Activated CD8-positive, alpha-beta memory T cell treated with anti-CD3 and anti-CD28 coated beads, Interleukin-2, amount 50 U/mL, for 4 hours (primary cell): ENCODE measurements around the gene PYDC1.
A peak's percentile ranks its signal among the peaks of the same experiment; 100 is the strongest.
"Not testable (repeated sequence)": the region's sequence is repeated elsewhere in the genome, so short reads cannot be mapped to it uniquely, and the experiment has no call there.

Experiments used
- DNase-seq: peaks from one replicate; pipeline ENCODE4 v3.0.0-alpha.2; 2020

PYDC1 gene

DNA sequence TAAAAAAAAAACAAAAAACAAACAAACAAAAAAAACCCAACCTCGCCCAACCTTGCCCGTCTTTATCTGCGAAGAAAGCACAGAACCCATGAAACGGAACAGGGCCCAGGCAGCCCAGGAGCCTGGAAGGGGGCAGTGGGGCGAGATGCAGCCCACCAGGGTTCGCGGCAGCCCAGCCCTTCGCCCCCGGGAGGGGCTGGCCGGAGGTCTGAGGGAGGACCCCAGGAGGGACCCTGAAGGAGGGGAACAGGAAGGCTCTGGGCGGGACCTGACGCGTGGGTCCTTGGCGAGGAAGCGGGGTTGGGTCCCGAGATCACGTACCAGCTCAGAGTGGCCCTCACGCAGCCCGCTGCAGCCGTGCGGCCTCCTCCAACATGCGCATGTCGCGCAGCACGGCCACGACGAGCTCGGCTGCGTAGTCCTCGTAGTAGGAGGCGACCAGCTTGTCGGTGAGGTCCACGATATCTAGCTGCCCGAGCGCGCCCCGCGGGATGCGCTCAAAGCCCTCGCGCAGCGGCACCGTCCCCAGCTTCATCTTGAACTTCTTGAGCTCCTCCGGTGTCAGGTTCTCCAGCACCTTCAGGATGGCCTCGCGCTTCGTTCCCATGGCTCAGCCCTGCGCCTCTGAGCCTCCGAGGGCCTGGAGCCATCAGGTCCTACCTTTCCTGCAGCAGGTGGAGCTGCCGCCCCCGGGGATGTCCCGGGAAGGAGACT is at the start of gene PYDC1:
TSS of gene PYDC1 (minus strand) at position 714 of the 714 bp plus-strand sequence. CDS start at position 607, 107 bp downstream.
- DNase-seq = no peak

DNA sequence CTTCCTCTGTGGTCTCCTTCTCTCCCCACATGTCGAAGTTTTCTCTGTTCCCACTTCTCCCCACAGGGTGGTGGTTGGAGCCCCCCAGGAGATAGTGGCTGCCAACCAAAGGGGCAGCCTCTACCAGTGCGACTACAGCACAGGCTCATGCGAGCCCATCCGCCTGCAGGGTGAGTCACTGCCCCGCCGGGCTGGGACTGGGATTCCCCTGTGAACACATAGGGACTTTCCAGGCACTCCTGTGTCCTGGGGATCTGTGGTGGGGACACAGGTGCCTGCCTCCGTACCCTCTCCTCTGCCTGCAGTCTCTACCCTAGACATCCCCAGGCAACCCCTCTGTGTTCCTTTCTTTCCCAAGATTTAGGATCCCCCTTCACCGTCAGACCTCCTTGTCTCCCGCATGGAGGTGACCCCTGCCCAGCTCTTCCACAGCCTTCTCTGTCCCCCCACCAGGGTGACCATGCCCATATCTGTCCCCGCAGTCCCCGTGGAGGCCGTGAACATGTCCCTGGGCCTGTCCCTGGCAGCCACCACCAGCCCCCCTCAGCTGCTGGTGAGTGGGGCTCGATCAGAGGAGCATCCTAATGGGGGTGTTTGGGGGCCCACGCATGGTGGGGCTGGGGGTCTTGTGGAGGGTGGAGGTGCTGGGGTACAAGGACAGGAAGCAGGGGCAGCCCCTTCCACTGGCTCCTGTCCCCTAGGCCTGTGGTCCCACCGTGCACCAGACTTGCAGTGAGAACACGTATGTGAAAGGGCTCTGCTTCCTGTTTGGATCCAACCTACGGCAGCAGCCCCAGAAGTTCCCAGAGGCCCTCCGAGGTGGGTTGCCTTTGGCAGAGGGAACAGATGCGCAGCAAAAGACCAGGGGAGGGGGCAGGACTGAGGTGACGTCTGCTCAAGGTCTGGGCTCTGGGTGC is 48.7 kb upstream of the PYDC1 start:
- DNase-seq = peak; percentile 69

DNA sequence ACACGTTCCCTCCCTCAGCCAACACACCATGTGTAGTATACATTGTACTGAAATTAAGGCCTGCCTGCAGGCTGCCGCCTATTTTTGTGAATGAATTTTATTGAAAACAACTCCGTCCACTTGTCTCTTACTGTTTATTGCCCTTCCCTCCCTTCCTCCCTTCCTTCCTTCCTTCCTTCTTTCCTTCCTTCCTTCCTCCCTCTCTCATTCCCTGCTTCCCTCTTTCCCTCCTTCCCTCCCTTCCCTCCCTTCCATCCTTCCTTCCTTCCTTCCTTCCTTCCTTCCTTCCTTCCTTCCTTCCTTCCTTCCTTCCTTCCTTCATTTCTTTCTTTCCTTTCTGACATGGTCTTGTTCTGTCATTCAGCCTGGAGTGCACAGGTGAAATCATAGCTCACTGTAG is 45.1 kb upstream of the PYDC1 start:
- no peak for DNase-seq

DNA sequence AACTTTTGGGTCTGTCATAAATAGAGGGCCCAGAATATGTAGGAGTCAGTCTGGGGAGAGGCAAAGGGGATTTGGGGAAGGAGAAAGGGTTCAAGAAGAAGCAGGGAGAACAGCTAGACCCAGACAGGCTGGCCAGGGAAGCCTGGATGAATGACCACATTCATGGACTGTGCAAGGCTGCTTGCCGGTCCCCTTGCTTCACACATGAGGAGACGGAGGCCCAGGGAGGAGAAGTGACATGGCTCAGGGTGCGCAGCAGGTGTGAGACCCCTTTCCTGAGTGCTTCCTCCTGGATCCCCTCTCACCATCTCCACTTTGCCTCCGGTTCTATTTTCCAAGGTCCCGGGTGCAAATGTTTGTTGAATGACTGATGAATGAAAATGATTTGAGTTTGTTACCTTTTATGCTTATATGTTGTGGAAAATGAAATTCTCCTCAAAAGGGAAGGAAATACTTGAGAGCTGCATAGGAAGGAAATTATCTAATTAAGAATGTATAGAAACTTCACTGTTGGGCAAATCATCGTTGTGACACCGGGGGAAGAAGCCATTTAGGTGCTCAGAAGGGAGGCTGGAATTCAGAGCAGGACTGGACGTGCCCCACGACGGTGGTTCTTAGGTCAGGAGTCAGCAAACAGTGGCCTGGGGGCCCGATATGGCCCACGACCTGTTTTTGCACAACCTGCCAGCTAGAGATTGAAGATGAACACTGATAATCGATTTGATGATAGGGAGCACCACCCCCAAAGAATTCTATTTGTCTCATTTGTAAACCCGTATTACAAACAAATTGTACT is 43.4 kb upstream of the PYDC1 start:
- DNase-seq = no peak

DNA sequence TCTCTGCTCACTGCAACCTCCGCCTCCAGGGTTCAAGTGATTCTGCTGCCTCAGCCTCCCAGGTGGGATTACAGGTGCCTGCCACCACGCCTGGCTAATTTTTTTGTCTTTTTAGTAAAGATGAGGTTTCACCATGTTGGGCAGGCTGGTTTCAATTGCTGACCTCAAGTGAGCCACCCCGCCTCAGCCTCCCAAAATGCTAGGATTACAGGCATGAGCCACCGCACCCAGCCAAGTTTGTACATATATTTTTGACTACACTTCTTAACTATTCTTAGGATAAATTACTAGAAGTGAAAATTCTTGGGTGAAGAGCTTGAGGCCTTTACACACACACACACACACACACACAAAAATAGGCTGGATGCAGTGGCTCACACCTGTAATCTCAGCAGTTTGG is 41.4 kb upstream of the PYDC1 start:
- DNase-seq = no peak

DNA sequence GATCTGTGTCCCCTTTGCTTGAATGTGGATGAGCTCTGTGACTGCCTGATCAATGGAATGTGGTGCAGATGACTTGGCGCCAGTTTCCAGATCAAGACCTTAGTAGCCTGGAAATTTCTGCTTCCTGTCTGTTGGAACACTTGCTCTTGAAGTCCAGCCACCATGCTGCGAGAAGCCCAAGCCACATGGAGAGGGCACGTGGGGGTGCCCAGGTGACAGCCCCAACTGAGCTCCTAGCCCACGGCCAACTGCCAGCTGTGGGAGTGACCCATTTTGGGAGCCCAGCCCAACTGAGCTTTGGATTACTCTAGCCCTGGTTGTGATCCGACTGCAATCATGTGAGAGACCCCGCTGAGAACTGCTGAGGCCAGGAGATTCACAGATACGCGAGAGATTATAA is 39.5 kb upstream of the PYDC1 start:
- DNase-seq = no peak

DNA sequence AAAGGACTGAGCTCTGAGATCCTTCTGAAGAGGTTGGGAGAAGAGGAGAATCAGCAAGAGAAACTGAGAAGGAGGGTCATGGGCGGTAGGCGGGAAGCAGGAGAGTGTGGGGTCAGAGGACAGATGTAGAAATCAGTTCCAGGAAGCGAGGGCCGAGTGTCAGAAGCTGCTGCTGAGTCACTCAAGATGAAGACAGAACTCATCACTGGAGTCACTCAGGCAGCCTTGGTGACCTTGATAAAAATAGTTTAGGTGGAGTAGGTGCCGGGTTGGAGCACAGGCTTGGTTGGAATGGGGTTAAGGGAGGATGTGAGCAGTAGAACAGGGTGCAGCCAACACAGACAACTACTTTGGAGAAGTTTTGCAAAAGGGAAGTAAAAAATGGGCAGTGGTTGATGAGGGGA is 36.7 kb upstream of the PYDC1 start:
- no peak for DNase-seq

DNA sequence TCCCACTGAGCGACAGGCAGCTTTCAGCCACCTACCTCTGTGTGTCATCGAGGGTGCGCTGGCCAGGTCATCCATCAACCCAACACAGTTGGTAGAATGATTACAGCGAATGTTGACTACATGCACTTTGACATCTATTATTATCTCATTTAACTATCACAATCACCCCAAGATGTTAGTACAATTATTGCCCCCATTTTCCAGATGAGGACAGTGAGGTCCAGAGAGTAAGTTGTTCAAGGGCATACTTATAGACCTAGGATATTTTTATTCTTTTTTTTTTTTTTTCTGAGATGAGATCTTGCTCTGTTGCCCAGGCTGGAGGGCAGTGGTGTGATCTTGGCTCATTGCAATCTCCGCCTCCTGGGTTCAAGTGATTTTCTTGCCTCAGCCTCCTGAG is 34.5 kb upstream of the PYDC1 start:
- no peak for DNase-seq

DNA sequence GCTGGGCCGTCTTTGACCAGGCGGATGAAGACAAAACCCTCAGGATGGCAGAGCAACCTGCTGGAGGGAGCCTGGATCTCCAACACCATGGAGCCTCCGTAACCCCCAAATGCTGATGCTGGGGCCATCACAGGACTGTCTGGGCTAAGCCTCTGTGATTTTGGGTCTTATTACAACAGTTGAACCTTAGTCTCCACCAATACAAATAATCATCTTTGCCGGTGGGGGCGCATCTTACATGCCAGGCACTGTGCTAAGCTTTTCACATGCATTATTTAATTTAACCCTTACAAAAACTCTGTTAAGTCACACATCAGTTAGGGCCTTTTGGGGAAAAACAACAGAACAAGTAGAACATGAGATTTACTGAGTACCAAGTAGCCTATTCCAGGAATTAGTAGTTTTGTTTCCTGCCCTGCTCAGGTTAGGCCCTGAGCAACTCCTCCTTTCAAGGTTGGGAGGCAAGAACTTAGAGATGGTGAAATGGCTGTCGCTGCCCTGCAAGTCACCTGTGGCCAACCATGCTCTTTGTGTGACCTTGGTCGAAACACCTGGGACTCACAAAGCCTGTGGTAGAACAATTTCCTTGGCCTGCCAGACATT is 33.9 kb upstream of the PYDC1 start:
- DNase-seq = no peak

DNA sequence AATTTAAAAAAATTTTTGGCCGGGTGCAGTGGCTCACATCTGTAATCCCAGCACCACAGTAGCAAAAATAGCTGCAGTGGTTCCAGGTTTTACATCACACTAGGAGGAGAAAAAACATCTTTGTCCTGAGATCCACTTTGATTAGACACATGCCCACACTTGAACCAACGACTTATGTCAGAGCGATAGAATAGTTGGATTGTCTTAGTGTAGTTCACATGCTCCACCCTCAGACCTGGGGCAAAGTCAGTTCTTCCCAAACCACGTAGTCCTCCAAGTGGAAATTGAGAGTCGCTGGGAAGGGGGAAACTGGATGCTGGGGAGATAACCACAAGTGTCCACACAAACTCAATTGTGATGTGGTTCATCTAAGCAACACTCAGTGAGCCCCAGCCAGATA is 31.4 kb upstream of the PYDC1 start:
- no peak for DNase-seq

DNA sequence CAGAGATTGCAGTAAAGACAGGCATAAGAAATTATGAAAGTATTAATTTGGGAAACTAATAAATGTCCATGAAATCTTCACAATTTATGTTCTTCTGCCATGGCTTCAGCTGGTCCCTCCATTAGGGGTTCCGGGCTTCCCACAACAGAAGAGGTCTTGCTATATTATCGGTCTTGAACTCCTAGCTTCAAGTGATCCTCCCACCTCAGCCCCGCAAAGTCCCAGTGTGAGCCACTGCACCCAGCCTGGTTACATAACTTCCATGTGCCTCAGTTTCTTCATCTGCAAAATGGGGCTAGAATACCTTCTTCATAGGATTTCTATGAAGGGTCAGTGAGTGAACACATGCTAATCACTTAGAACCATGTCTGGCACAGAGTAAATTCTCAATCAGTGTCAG is 29.4 kb upstream of the PYDC1 start:
- DNase-seq = no peak

DNA sequence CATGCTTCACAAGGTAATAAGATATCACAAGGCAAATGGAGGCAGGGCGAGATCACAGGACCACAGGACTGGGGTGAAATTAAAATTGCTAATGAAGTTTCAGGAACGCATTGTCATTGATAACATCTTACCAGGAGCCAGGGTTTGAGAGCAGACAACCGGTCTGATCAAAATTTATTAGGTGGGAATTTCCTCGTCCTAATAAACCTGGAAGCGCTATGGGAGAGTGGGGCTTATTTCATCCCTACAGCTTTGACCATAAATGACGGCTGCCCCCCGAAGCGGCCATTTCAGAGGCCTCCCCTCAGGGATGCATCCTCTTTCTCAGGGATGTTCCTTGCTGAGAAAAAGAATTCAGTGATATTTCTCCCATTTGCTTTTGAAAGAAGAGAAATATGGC is 28.7 kb upstream of the PYDC1 start:
- DNase-seq = not testable (repeated sequence)

DNA sequence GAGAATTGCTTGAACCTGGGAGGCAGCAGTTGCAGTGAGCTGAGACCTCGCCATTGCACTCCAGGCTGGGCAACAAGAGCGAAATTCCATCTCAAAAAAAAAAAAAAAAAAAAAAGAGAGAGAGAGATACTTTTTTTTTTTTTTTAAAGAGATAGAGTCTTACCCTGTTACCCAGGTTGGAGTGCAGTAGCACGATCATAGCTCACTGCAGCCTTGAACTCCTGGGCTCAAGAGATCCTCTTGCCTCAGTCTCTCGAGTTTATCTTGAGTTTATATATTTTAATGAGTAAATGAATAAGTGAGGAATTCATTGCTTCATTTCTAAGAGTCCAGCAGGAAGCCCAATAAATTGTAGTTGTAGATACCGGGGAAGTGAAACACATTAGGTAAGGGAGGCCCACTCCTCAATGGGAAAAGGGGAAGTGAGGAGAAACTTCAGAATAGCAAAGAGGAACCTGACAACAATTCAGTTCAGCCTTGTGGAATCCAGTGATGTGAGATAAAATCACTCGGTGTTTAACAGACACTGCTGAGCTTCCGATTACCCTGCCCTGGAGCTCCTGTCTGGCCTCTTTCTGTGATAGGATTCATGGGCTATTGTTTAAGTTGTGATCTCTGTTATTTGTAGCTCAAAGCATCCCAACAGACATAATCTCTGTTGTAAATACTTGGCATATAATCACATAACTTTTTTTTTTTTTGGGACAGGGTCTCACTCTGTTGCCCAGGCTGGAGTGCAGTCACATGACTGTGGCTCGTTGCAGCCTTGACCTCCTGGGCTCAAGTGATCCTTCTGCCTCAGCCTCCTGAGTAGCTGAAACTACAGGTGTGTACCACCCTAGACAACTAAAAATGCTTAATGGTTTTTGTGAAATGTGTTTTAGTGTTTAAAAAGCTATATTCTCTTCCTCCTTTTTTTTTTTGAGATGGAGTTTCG is 27.1 kb upstream of the PYDC1 start:
- no peak for DNase-seq

DNA sequence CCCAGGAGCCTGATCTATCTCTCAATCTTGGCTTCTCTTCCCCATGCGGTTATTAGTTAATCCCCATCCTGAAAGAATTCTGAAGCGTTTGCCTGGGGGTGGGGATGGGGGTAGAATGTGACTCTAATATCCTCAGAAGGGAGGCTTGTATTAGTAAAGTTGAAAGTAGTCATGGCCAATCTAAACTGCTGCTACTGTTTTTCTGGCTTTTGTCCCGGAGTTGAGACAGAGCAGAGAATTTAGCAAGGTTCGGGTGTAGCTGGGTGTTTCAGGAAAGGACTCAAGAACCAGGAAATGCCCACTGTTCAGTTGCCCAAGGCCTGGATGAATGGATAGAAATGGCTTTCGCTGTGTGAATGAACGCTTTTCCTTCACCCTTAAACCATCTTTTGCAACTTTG is 25.3 kb upstream of the PYDC1 start:
- no peak for DNase-seq

DNA sequence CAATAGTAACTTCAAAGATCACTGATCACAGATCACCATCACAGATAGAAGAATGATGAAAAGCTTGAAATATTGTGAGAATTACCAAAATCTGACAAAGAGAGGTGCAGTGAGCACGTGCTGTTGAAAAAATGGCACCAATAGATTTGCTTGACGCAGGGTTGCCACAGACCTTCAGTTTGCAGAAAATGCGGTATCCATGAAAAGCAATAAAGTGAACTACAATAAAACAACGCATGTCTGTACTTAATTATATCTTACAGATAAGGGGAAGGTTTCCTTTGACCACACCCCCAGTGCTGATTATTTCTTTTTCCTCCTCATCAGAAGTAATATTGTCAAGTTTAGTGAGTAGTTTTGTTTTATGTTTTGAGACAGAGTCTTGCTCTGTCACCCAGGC is 21.1 kb upstream of the PYDC1 start:
- no peak for DNase-seq

DNA sequence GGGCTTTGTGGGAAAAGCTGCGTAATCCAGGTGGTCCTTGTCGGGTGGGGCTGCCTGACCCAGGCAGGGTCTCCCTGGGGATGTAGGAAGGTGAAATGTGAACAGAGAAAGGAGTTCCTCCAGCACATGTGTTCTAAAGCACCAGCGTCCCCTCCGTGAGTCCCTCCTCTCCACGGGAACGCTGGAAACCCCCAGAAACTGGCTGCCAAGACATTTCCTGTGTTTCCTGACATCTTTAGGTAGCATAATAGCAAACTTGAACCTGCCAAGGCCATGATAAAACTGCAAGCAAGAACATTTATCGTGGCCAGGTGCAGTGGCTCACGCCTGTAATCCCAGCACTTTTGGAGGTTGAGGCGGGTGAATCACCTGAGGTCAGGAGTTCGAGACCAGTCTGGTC is 12.6 kb upstream of the PYDC1 start:
- DNase-seq = no peak

DNA sequence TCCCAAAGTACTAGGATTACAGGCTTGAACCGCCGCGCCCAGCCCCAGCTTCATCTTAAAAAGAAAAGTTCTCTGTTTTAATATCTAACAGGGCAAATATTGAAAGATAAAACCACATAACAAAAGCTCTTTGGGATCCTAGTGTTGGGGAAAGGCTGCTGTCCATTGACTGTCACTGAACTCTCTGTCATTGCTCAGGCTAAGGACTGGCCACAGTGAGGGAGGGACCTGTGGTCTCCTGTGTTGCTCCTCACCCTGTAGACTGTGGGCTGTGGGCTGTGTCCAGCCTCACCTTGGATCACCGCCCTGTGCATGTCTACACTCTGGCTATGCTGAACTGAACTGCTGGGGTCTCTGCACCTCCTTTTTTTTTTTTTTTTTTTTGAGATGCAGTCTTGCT is 11.3 kb upstream of the PYDC1 start:
- no peak for DNase-seq

DNA sequence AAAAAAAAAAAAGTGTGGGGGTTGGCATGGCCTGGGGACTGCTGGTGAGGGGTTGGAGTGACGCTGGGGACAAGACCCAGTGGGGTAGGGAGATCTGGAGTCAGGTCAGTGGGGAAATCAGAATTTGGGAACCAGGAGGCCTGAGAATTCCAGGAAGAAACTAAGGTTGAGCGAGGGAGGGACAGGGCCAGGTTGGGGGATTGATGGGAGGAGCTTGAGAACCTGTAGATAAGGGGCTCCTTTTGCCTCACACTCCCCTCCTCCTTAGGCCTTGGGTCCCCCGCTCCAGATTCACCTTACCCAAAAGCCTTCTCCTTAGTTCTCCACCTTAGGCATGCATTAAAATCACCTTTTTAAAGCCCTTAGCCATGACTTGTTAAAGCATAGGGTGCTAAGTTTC is 8.3 kb upstream of the PYDC1 start:
- no peak for DNase-seq

DNA sequence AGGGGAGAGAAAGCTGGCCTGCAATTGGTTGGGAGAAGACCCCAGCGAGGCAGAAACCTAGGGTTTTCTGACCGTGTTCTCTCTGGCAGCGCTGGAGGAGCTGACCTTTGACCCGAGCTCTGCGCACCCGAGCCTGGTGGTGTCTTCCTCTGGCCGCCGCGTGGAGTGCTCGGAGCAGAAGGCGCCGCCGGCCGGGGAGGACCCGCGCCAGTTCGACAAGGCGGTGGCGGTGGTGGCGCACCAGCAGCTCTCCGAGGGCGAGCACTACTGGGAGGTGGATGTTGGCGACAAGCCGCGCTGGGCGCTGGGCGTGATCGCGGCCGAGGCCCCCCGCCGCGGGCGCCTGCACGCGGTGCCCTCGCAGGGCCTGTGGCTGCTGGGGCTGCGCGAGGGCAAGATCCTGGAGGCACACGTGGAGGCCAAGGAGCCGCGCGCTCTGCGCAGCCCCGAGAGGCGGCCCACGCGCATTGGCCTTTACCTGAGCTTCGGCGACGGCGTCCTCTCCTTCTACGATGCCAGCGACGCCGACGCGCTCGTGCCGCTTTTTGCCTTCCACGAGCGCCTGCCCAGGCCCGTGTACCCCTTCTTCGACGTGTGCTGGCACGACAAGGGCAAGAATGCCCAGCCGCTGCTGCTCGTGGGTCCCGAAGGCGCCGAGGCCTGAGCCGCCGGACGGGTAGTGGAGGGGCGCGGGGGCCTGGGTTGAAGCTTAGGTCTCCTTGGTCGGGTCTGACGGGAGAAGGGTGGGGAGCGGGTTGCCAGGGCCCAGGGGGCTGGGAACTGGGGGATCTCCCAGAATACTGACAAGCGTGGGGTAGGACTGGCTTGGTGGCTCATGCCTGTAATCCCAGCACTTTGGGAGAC is 7.4 kb upstream of the PYDC1 start:
- DNase-seq = no peak

DNA sequence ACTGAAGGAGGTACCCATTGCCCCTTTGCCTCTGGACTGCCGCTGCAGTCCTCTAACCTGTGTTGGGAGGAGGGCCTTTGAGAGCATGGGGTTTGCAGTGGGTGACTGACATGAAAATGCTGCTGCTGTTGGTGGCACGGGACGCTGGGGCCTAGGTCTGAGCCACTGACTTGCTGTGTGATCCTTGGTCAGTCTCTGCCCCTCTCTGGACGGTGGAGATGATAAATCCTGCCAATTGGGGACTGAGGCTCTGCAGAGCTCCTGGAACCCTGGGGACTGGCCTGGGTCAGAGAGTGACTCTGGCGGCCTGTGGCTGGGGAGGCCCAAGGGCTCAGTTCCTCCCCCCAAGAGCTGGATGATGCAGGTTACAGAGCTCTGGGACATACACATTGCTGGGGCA is 6.1 kb upstream of the PYDC1 start:
- no peak for DNase-seq
